ENCODE measurements around the gene EHD3. TPM values are rescaled to one million over a fixed set of nuclear protein-coding genes. Genes with fewer than 3 reads are reported as not detected.

EHD3 gene
- total and polyA plus RNA-seq, 4 donors, result 13.3 to 31.4 (median 27.3) TPM

- WGBS (ENCODE audit: insufficient coverage), result 86% methylated on average over 1 of the region's 2 CpGs
- no peaks in the 10 kb centered on the region for H3K9me3 ChIP-seq (ENCODE audit: control insufficient read depth, insufficient read depth, low read length)
- DNase-seq (ENCODE audit: low read depth in 4 of 6, low spot score in 6 of 6), result no peak
Observed at GRCh38 chr2:31196622-31197021, 37.3 kb upstream of the EHD3 start.

GRCh38 chr2:31197166-31197565 lies 36.8 kb upstream of the EHD3 start:
- Histone ChIP-seq H3K9me3 (ENCODE audit: control insufficient read depth, insufficient read depth, low read length) (no peaks in the 10 kb centered on the region), H3K36me3 (ENCODE audit: control insufficient read depth, insufficient read depth, low read length) (peaks cover 11% of the 10 kb centered on the region), H3K4me3 (ENCODE audit: low read depth, low read length) (no peak overlapping the region), H3K27ac (ENCODE audit: low read depth, low read length) (no peak overlapping the region), H3K4me1 (ENCODE audit: control insufficient read depth, insufficient read depth, low read length) (no peaks in the 10 kb centered on the region), H3K27me3 (ENCODE audit: control insufficient read depth, insufficient read depth, low read length) (no peaks in the 10 kb centered on the region)
- 75% methylated on average over 1 of the region's 4 CpGs for WGBS (ENCODE audit: insufficient coverage)
- DNase-seq (ENCODE audit: low read depth in 4 of 6, low spot score in 6 of 6), result no peak

More at GRCh38 chr2:31196622-31197021, 37.3 kb upstream of the EHD3 start:
- H3K27me3 ChIP-seq (ENCODE audit: control insufficient read depth, insufficient read depth, low read length), result no peaks in the 10 kb centered on the region
- H3K27ac ChIP-seq (ENCODE audit: low read depth, low read length), result no peak overlapping the region
- H3K4me1 ChIP-seq (ENCODE audit: control insufficient read depth, insufficient read depth, low read length), result no peaks in the 10 kb centered on the region
- no peak overlapping the region for H3K4me3 ChIP-seq (ENCODE audit: low read depth, low read length)
- H3K36me3 ChIP-seq (ENCODE audit: control insufficient read depth, insufficient read depth, low read length), result peaks cover 11% of the 10 kb centered on the region

GRCh38 chr2:31197669-31198068 lies 36.3 kb upstream of the EHD3 start:
- Histone ChIP-seq H3K4me3 (ENCODE audit: low read depth, low read length) (no peak overlapping the region), H3K27ac (ENCODE audit: low read depth, low read length) (no peak overlapping the region), H3K36me3 (ENCODE audit: control insufficient read depth, insufficient read depth, low read length) (peaks cover 10% of the 10 kb centered on the region), H3K27me3 (ENCODE audit: control insufficient read depth, insufficient read depth, low read length) (no peaks in the 10 kb centered on the region), H3K4me1 (ENCODE audit: control insufficient read depth, insufficient read depth, low read length) (no peaks in the 10 kb centered on the region), H3K9me3 (ENCODE audit: control insufficient read depth, insufficient read depth, low read length) (no peaks in the 10 kb centered on the region)
- DNase-seq (ENCODE audit: low read depth in 4 of 6, low spot score in 6 of 6), result no peak
- WGBS (ENCODE audit: insufficient coverage), result 77% methylated on average over 1 of the region's 2 CpGs

GRCh38 chr2:31199206-31199605 lies 34.7 kb upstream of the EHD3 start:
- H3K4me3 ChIP-seq (ENCODE audit: low read depth, low read length), result no peak overlapping the region
- H3K27me3 ChIP-seq (ENCODE audit: control insufficient read depth, insufficient read depth, low read length), result no peaks in the 10 kb centered on the region
- H3K27ac ChIP-seq (ENCODE audit: low read depth, low read length), result no peak overlapping the region
- no peaks in the 10 kb centered on the region for H3K9me3 ChIP-seq (ENCODE audit: control insufficient read depth, insufficient read depth, low read length)
- peaks cover 2% of the 10 kb centered on the region for H3K36me3 ChIP-seq (ENCODE audit: control insufficient read depth, insufficient read depth, low read length)
- 80% methylated on average over 1 of the region's 4 CpGs for WGBS (ENCODE audit: insufficient coverage)
- DNase-seq (ENCODE audit: low read depth in 4 of 6, low spot score in 6 of 6), result no peak
- no peaks in the 10 kb centered on the region for H3K4me1 ChIP-seq (ENCODE audit: control insufficient read depth, insufficient read depth, low read length)

GRCh38 chr2:31200972-31201371 lies 33.0 kb upstream of the EHD3 start:
- no peak for DNase-seq (ENCODE audit: low read depth in 4 of 6, low spot score in 6 of 6)
- H3K36me3 ChIP-seq (ENCODE audit: control insufficient read depth, insufficient read depth, low read length), result peaks cover 2% of the 10 kb centered on the region
- WGBS (ENCODE audit: insufficient coverage), result 78% methylated on average over 6 of the region's 9 CpGs
- H3K4me1 ChIP-seq (ENCODE audit: control insufficient read depth, insufficient read depth, low read length), result peaks cover 5% of the 10 kb centered on the region
- H3K4me3 ChIP-seq (ENCODE audit: low read depth, low read length), result no peak overlapping the region
- H3K27me3 ChIP-seq (ENCODE audit: control insufficient read depth, insufficient read depth, low read length), result no peaks in the 10 kb centered on the region
- no peak overlapping the region for H3K27ac ChIP-seq (ENCODE audit: low read depth, low read length)
- H3K9me3 ChIP-seq (ENCODE audit: control insufficient read depth, insufficient read depth, low read length), result no peaks in the 10 kb centered on the region

DNA sequence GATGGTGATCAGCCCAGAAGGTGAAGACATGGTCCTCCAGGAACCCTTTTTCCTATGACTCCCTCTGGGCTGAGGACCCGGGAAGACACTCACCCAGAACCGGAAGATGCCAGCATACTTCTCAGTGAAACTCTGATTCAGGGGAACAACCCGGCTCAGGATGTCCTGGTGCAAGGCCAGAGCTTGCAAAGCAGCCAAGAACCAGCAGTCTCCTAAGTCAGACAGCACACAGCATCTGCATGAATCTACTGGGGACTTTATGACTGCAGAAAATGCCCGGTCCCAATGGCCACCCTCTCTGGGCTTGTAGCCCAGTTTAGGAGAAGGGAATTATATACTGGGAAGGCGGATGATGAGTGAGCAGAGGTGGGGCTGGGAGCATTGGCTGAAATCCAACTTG lies 31.9 kb upstream of the EHD3 start:
- Histone ChIP-seq H3K27me3 (ENCODE audit: control insufficient read depth, insufficient read depth, low read length) (no peaks in the 10 kb centered on the region), H3K4me3 (ENCODE audit: low read depth, low read length) (no peak overlapping the region), H3K4me1 (ENCODE audit: control insufficient read depth, insufficient read depth, low read length) (peaks cover 5% of the 10 kb centered on the region), H3K27ac (ENCODE audit: low read depth, low read length) (no peak overlapping the region), H3K36me3 (ENCODE audit: control insufficient read depth, insufficient read depth, low read length) (peaks cover 2% of the 10 kb centered on the region), H3K9me3 (ENCODE audit: control insufficient read depth, insufficient read depth, low read length) (no peaks in the 10 kb centered on the region)
- peak in 1 of 6 donors; percentile 14 for DNase-seq (ENCODE audit: low read depth in 4 of 6, low spot score in 6 of 6)
- WGBS (ENCODE audit: insufficient coverage), result 69% methylated on average over 5 of the region's 5 CpGs

DNA sequence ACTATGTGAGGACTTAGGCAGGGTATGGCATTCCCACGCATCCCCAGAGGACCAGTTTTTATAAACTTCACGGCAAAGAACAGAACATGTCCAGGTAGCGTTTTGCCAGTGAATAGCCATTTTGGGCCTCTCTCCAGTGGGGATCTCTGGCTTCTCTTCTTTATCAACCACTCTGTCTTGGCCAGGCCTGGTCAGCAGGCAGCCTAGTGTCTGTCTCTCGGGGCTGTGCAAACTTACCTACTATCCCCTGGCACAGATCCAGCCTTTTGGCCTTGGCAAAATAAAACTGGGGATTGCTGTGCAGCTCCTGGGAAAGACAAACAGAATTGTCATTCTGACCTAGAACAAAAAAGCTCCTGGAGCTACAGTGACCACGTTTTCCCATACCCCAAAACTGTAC lies 31.1 kb upstream of the EHD3 start:
- Histone ChIP-seq H3K4me1 (ENCODE audit: control insufficient read depth, insufficient read depth, low read length) (peaks cover 5% of the 10 kb centered on the region), H3K4me3 (ENCODE audit: low read depth, low read length) (no peak overlapping the region), H3K36me3 (ENCODE audit: control insufficient read depth, insufficient read depth, low read length) (peaks cover 2% of the 10 kb centered on the region), H3K9me3 (ENCODE audit: control insufficient read depth, insufficient read depth, low read length) (no peaks in the 10 kb centered on the region), H3K27ac (ENCODE audit: low read depth, low read length) (no peak overlapping the region), H3K27me3 (ENCODE audit: control insufficient read depth, insufficient read depth, low read length) (no peaks in the 10 kb centered on the region)
- no peak for DNase-seq (ENCODE audit: low read depth in 4 of 6, low spot score in 6 of 6)
- 80% methylated on average over 4 of the region's 5 CpGs for WGBS (ENCODE audit: insufficient coverage)

DNA sequence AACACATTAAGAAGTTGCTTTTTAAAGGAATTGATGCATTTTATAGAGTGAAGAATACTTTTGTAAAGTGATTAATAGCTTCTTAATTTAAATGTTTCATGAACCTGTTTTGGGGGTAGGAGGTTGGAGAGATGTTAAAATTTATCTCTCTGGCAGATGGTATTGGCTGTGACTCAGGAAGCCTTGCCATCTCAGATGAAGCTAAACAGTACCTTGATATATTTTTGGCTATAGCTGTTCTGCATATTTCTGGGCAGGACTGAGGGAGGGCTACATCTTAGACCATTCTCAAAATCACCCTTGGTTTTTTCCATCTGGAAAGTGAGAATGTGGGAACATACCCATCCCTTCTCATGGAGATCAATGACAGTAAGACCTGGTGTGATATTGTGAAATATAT lies 30.0 kb upstream of the EHD3 start:
- Histone ChIP-seq H3K27ac (ENCODE audit: low read depth, low read length) (no peak overlapping the region), H3K4me1 (ENCODE audit: control insufficient read depth, insufficient read depth, low read length) (peaks cover 5% of the 10 kb centered on the region), H3K4me3 (ENCODE audit: low read depth, low read length) (no peak overlapping the region), H3K27me3 (ENCODE audit: control insufficient read depth, insufficient read depth, low read length) (no peaks in the 10 kb centered on the region), H3K36me3 (ENCODE audit: control insufficient read depth, insufficient read depth, low read length) (peaks cover 2% of the 10 kb centered on the region), H3K9me3 (ENCODE audit: control insufficient read depth, insufficient read depth, low read length) (no peaks in the 10 kb centered on the region)
- DNase-seq (ENCODE audit: low read depth in 4 of 6, low spot score in 6 of 6), result no peak

- no peak overlapping the region for H3K27ac ChIP-seq (ENCODE audit: low read depth, low read length)
- no peaks in the 10 kb centered on the region for H3K9me3 ChIP-seq (ENCODE audit: control insufficient read depth, insufficient read depth, low read length)
- WGBS (ENCODE audit: insufficient coverage), result 74% methylated on average over 3 of the region's 6 CpGs
- H3K36me3 ChIP-seq (ENCODE audit: control insufficient read depth, insufficient read depth, low read length), result peaks cover 2% of the 10 kb centered on the region
- H3K27me3 ChIP-seq (ENCODE audit: control insufficient read depth, insufficient read depth, low read length), result no peaks in the 10 kb centered on the region
- no peak overlapping the region for H3K4me3 ChIP-seq (ENCODE audit: low read depth, low read length)
- no peak for DNase-seq (ENCODE audit: low read depth in 4 of 6, low spot score in 6 of 6)
- H3K4me1 ChIP-seq (ENCODE audit: control insufficient read depth, insufficient read depth, low read length), result peaks cover 5% of the 10 kb centered on the region
Observed at GRCh38 chr2:31204783-31205182, 29.2 kb upstream of the EHD3 start.

DNA sequence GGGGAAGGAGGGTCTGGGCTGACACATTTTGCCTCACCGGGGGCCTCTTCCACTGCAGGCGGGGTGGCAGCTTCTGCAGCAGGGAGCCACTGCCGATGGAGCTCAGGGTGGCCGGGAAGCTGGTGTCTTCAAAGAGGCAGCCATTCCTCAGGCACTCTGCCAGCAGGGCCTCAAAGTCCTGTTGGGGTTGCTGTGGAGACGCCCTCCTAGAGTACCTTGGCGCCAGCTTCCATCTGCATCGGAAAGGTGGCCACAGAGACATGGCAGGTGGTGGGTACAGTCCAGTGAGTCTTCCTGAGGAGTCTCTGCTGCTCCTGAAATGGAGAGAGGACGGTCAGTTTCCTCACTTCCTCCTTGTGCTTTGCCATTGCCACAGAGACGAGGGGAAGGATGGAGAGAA lies 28.8 kb upstream of the EHD3 start:
- Histone ChIP-seq H3K27ac (ENCODE audit: low read depth, low read length) (no peak overlapping the region), H3K36me3 (ENCODE audit: control insufficient read depth, insufficient read depth, low read length) (peaks cover 1% of the 10 kb centered on the region), H3K27me3 (ENCODE audit: control insufficient read depth, insufficient read depth, low read length) (no peaks in the 10 kb centered on the region), H3K9me3 (ENCODE audit: control insufficient read depth, insufficient read depth, low read length) (no peaks in the 10 kb centered on the region), H3K4me3 (ENCODE audit: low read depth, low read length) (no peak overlapping the region), H3K4me1 (ENCODE audit: control insufficient read depth, insufficient read depth, low read length) (peaks cover 5% of the 10 kb centered on the region)
- 67% methylated on average over 9 of the region's 9 CpGs for WGBS (ENCODE audit: insufficient coverage)
- peak in 1 of 6 donors; percentile 12 for DNase-seq (ENCODE audit: low read depth in 4 of 6, low spot score in 6 of 6)
